GM12878 (cell line): ENCODE data around the gene SIM2. TPM values are rescaled to one million over a fixed set of nuclear protein-coding genes. Genes with fewer than 3 reads are reported as not detected.

Source experiments
- ATAC-seq: fragments of 200-7000 bp; cut with Tn5 transposase; 3 replicates; pipeline ENCODE4 v1.9.1; 2020; ENCODE audit warnings: mild to moderate bottlenecking, moderate library complexity
- BruUV-seq: library from RNA; stranded (reverse); fragments of 400-500 nt; replicated peaks from 2 replicates; lab custom pipeline; 2021; lab: Mats Ljungman, UMichigan
- CTCF ChIA-PET: fragments of 300-600 bp; sonication (Branson Sonifier 250); formaldehyde crosslinking; extraction: SDS; loops from one replicate; lab custom pipeline; 2021; ENCODE audit warnings: inconsistent platforms; lab: Yijun Ruan, JAX
- POLR2A ChIA-PET: fragments of 350-600 bp; formaldehyde crosslinking; extraction: SDS; loops from one replicate; lab custom pipeline; 2021; ENCODE audit warnings: inconsistent platforms; lab: Charles Lee
- RAD21 ChIA-PET: fragments of 300-600 bp; sonication (Branson Sonifier 250); formaldehyde crosslinking; loops from one replicate; lab custom pipeline; 2023; ENCODE audit warnings: antibody characterized with exemption; ENCODE audit not compliant: unreplicated experiment; lab: Charles Lee
- SMC1A ChIA-PET: fragments of 300-600 bp; sonication (Branson Sonifier 250); formaldehyde crosslinking; loops from one replicate; lab custom pipeline; 2023; ENCODE audit not compliant: unreplicated experiment, uncharacterized antibody; lab: Charles Lee
- DNase-seq: peaks from one replicate; pipeline ENCODE4 v3.0.0-alpha.2; 2011; ENCODE audit warnings: low read depth, low spot score
- FAIRE-seq: peaks from 3 replicates; lab custom pipeline; 2011; peaks lifted over from hg19 to GRCh38; lab: Jason Lieb, UNC
- H2AFZ ChIP-seq: 2 replicates; pipeline ENCODE4 v1.6.0; 2011; ENCODE audit warnings: low read depth, low read length, control low read depth; ENCODE audit not compliant: control insufficient read depth
- H3K27ac ChIP-seq: 2 replicates; pipeline ENCODE4 v1.5.1; 2011; ENCODE audit warnings: control low read depth; ENCODE audit not compliant: control insufficient read depth, insufficient read depth
- H3K27me3 ChIP-seq, 2 experiments: replicated peaks in 1 of 2; 2 replicates each; pipeline versions ENCODE4 v1.6.0 to v1.6.1; 2011; ENCODE audit warnings: low read length in 1 of 2; ENCODE audit not compliant: control insufficient read depth in 2 of 2, insufficient read depth in 2 of 2
- H3K36me3 ChIP-seq, 2 experiments: 2 replicates each; pipeline ENCODE4 v1.5.1; 2011; ENCODE audit warnings: low read length in 1 of 2; ENCODE audit not compliant: control insufficient read depth in 2 of 2, insufficient read depth in 2 of 2
- H3K4me1 ChIP-seq: 2 replicates; pipeline ENCODE4 v1.6.1; 2011; ENCODE audit warnings: mild to moderate bottlenecking, low read length, moderate library complexity, mixed read lengths; ENCODE audit not compliant: control insufficient read depth, insufficient read depth
- H3K4me2 ChIP-seq: 2 replicates; pipeline ENCODE4 v1.6.0; 2011; ENCODE audit warnings: control low read depth; ENCODE audit not compliant: control insufficient read depth, insufficient read depth
- H3K4me3 ChIP-seq: fragments of 200-600 bp; sonication (generic); 2 replicates; pipeline ENCODE4 v1.5.1; 2016
- H3K79me2 ChIP-seq: 2 replicates; pipeline ENCODE4 v1.6.0; 2011; ENCODE audit warnings: low read length; ENCODE audit not compliant: control insufficient read depth, insufficient read depth
- H3K9ac ChIP-seq: 2 replicates; pipeline ENCODE4 v1.8.0; 2011; ENCODE audit warnings: low read length, control low read depth, mixed read lengths; ENCODE audit not compliant: control insufficient read depth, insufficient read depth
- H3K9me3 ChIP-seq: replicated peaks from 3 replicates; pipeline ENCODE4 v1.5.1; 2011; ENCODE audit warnings: mild to moderate bottlenecking, low read length; ENCODE audit not compliant: control insufficient read depth, insufficient read depth
- H4K20me1 ChIP-seq: 2 replicates; pipeline ENCODE4 v1.6.0; 2011; ENCODE audit not compliant: control insufficient read depth, insufficient read depth
- CBX3 ChIP-seq: fragments of 200-600 bp; sonication (generic); IDR thresholded peaks from 2 replicates; pipeline ENCODE4 v1.6.1; 2016; ENCODE audit warnings: low read depth, borderline replicate concordance
- CREB1 ChIP-seq: IDR thresholded peaks from 2 replicates; pipeline ENCODE4 v1.6.1; 2012; ENCODE audit warnings: low read depth, mild to moderate bottlenecking, inconsistent platforms
- EGR1 ChIP-seq, 2 experiments: IDR thresholded peaks; 1 replicate in 1 of 2; 2 replicates in 1 of 2; pipeline ENCODE4 v1.6.1; 2011 to 2012; ENCODE audit warnings: low read depth in 2 of 2, low read length in 2 of 2, borderline replicate concordance in 1 of 2, mild to moderate bottlenecking in 1 of 2, moderate library complexity in 1 of 2
- FOXK2 ChIP-seq: fragments of 450-650 bp; IDR thresholded peaks from 2 replicates; pipeline ENCODE4 v1.6.1; 2017; ENCODE audit warnings: mild to moderate bottlenecking, moderate library complexity
- HDAC2 ChIP-seq: fragments of 200-600 bp; sonication (generic); IDR thresholded peaks from 2 replicates; pipeline ENCODE4 v1.6.1; 2017
- MXI1 ChIP-seq: fragments of 150-350 bp; IDR thresholded peaks from 2 replicates; pipeline ENCODE4 v1.6.1; 2011; ENCODE audit warnings: low read depth, mild to moderate bottlenecking, inconsistent platforms, low read length, improper control_type of control experiment
- POLR2A ChIP-seq: IDR thresholded peaks from 2 replicates; pipeline ENCODE4 v1.6.1; 2011; ENCODE audit warnings: low read depth, mild to moderate bottlenecking, low read length
- POLR2AphosphoS5 ChIP-seq: IDR thresholded peaks from 2 replicates; pipeline ENCODE4 v1.6.1; 2011; ENCODE audit warnings: mild to moderate bottlenecking, low read length, inconsistent platforms
- RB1 ChIP-seq: fragments of 450-650 bp; formaldehyde crosslinking; IDR thresholded peaks from 2 replicates; pipeline ENCODE4 v1.6.1; 2017; ENCODE audit warnings: mild to moderate bottlenecking, borderline replicate concordance
- RCOR1 ChIP-seq: conservative IDR thresholded peaks from 2 replicates; pipeline ENCODE4 v1.6.1; 2012; ENCODE audit warnings: low read depth, low read length, improper control_type of control experiment
- SMARCA5 ChIP-seq: fragments of 450-650 bp; IDR thresholded peaks from 2 replicates; pipeline ENCODE4 v1.6.1; 2017; ENCODE audit warnings: mild to moderate bottlenecking
- SPI1 ChIP-seq: IDR thresholded peaks from 2 replicates; pipeline ENCODE4 v1.6.1; 2011; ENCODE audit warnings: low read depth, mild to moderate bottlenecking, low read length, moderate library complexity, borderline replicate concordance; ENCODE audit not compliant: insufficient read depth
- TCF7 ChIP-seq: IDR thresholded peaks from 2 replicates; pipeline ENCODE4 v1.6.1; 2014; ENCODE audit warnings: antibody characterized with exemption, borderline replicate concordance
- WRNIP1 ChIP-seq: IDR thresholded peaks from 2 replicates; pipeline ENCODE4 v1.6.1; 2011; ENCODE audit warnings: low read depth, low read length, improper control_type of control experiment, borderline replicate concordance
- ZBTB33 ChIP-seq: fragments of 450-650 bp; IDR thresholded peaks from 2 replicates; pipeline ENCODE4 v1.6.1; 2017; ENCODE audit warnings: mild to moderate bottlenecking
- ZNF384 ChIP-seq: IDR thresholded peaks from 2 replicates; pipeline ENCODE4 v1.6.1; 2012; ENCODE audit warnings: low read depth, mild to moderate bottlenecking, low read length, improper control_type of control experiment, borderline replicate concordance
- ZNF622 ChIP-seq: fragments of 450-650 bp; IDR thresholded peaks from 2 replicates; pipeline ENCODE4 v1.6.1; 2017; ENCODE audit warnings: mild to moderate bottlenecking, inconsistent platforms
- WGBS: methylation state at CpG from one replicate; pipeline ENCODE4 v1.1.6; 2016; ENCODE audit warnings: low lambda C conversion rate; ENCODE audit not compliant: insufficient replicate concordance, insufficient coverage; ENCODE audit errors: missing lambda C conversion rate; 5-methylcytosine and 5-hydroxymethylcytosine counted together
- in situ Hi-C: fragments of 300-500 bp; cut with MboI; formaldehyde crosslinking; loops from 9 replicates; pipeline ENCODE4 v1.14.3; 2018; ENCODE audit warnings: mixed read lengths
- intact Hi-C: fragments of 100-400 bp; cut with micrococcal nuclease; formaldehyde crosslinking; loops from one replicate; pipeline ENCODE4 v1.14.2; 2022; ENCODE audit not compliant: unreplicated experiment
- polyA plus RNA-seq, 11 experiments: library from polyadenylated mRNA; depleted of rRNA in 4 of 11; unstranded in 6 of 11; stranded (reverse) in 5 of 11; fragments of >200 nt; fragmentation: Nextera tagmentation in 4 of 11; fragmentation: Illumina TruSeq in 1 of 11; extraction: Ambion mirVana in 4 of 11; extraction: Trizol in 1 of 11; gene quantifications; 1 replicate in 1 of 11; 2 replicates in 10 of 11; pipeline versions ENCODE4 v1.2.1 to v1.2.3, GENCODE V29; 2011 to 2016; ENCODE audit warnings: inconsistent platforms in 2 of 11, missing spikeins in 2 of 11, low read depth in 1 of 11
- total RNA-seq, 4 experiments: library from RNA; depleted of rRNA in 3 of 4; stranded (reverse); fragments of >200 nt in 3 of 4; fragmentation: Illumina TruSeq in 1 of 4; extraction: Trizol in 1 of 4; gene quantifications; 2 replicates each; pipeline versions ENCODE4 v1.2.1 to v1.2.3, GENCODE V29; 2013 to 2021
- TF ChIP-seq, protein P1 (sequence below): fragments of 450-650 bp; conservative IDR thresholded peaks from 2 replicates; pipeline ENCODE4 v1.6.1; 2017; ENCODE audit warnings: mild to moderate bottlenecking, moderate library complexity

SIM2 gene
- total and polyA plus RNA-seq, 10 of the 15 experiments (the other 5 are each of a cell fraction or from before 2014, with no cell fraction given) = 0.02 to 0.15 (median 0.05) TPM; not detected in 7

DNA sequence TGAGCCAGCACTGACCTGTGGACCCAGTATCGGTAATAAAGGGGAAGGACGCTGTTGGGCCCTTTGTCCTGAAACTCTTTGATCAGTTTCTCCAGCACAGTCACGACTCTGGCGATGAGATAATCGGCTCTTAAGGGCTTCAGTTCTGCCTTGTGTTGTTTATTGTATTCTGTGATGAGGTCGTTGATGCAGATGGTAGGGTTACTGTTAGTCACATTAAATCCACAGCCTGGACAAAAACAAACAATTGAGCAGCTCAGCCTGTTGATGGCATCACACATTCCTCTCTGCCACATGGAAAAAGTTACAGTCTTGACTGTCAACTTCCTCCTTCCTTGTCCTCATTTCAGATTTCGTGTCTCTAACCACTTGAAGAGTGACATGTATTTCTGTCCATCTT, 57.6 kb downstream of the SIM2 start:
- WGBS = 69% methylated on average over 7 of the region's 7 CpGs
- Histone ChIP-seq H3K27me3 (no peaks in the 10 kb centered on the region), H3K4me1 (no peaks in the 10 kb centered on the region), H3K9ac (no peak overlapping the region), H3K9me3 (no peaks in the 10 kb centered on the region), H3K79me2 (no peaks in the 10 kb centered on the region), H3K36me3 (no peaks in the 10 kb centered on the region), H3K4me3 (no peak overlapping the region), H3K4me2 (no peak overlapping the region), H3K27ac (no peak overlapping the region), H4K20me1 (no peaks in the 10 kb centered on the region), H2AFZ (no peak overlapping the region)
- ChIA-PET CTCF (no interaction called here), POLR2A (no interaction called here), SMC1A (no interaction called here), RAD21 (no interaction called here)
- no peak for DNase-seq
- ATAC-seq = no peak
- TF ChIP-seq HDAC2 (no peak), MXI1 (no peak), ZNF622 (no peak), CBX3 (no peak), EGR1 (IDR thresholded peaks at IDR 0.05; ENCODE audit: borderline replicate concordance in 1 of 2, low read depth in 2 of 2, low read length in 2 of 2) (no peak), SMARCA5 (no peak), ZNF384 (no peak), WRNIP1 (no peak), RB1 (no peak), TCF7 (no peak), RCOR1 (no peak), POLR2A (no peak), SPI1 (no peak), FOXK2 (no peak), CREB1 (no peak), POLR2AphosphoS5 (no peak), ZBTB33 (no peak)
- TF ChIP-seq, protein P1, sequence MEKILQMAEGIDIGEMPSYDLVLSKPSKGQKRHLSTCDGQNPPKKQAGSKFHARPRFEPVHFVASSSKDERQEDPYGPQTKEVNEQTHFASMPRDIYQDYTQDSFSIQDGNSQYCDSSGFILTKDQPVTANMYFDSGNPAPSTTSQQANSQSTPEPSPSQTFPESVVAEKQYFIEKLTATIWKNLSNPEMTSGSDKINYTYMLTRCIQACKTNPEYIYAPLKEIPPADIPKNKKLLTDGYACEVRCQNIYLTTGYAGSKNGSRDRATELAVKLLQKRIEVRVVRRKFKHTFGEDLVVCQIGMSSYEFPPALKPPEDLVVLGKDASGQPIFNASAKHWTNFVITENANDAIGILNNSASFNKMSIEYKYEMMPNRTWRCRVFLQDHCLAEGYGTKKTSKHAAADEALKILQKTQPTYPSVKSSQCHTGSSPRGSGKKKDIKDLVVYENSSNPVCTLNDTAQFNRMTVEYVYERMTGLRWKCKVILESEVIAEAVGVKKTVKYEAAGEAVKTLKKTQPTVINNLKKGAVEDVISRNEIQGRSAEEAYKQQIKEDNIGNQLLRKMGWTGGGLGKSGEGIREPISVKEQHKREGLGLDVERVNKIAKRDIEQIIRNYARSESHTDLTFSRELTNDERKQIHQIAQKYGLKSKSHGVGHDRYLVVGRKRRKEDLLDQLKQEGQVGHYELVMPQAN = no peak
- intact Hi-C loops (no loop called here), in situ Hi-C loops (no loop called here)
- no TSS peak for BruUV-seq
- no peak for FAIRE-seq
